Left kidney (tissue), 2 donors: Measurements from ENCODE around the gene CERS2. TPM values are rescaled to one million over a fixed set of nuclear protein-coding genes. Genes with fewer than 3 reads are reported as not detected.

Experiments used
- DNase-seq: peaks from one replicate; pipeline ENCODE4 v3.0.0-alpha.2; 2013
- polyA plus RNA-seq: library from polyadenylated mRNA; unstranded; fragments of 120-200 nt; gene quantifications from one replicate; pipeline ENCODE4 v1.2.1, GENCODE V29; 2013; ENCODE audit not compliant: insufficient read length

The CERS2 gene
- polyA plus RNA-seq, 1 donor, result 307 TPM

- DNase-seq, result no peak
These were observed 57.2 kb downstream of the CERS2 start for GRCh38 chr1:150917387-150917786.

Other genes starting within 250 kb of the CERS2 start
- 7.7 TPM for gene CTSS, start 209.1 kb downstream of the CERS2 start, polyA plus RNA-seq
- gene CTSK, start 166.6 kb downstream of the CERS2 start, polyA plus RNA-seq, result 27.6 TPM
- gene ARNT, start 98.2 kb downstream of the CERS2 start, polyA plus RNA-seq, result 64.4 TPM
- 0.22 TPM for gene CTXND2, start 87.7 kb downstream of the CERS2 start, polyA plus RNA-seq
- gene SETDB1, start 48.5 kb downstream of the CERS2 start, polyA plus RNA-seq, result 108 TPM
- 17.1 TPM for gene ANXA9, start 7.5 kb upstream of the CERS2 start, polyA plus RNA-seq
- 47.9 TPM for gene MINDY1, start 32.1 kb upstream of the CERS2 start, polyA plus RNA-seq
- 47.6 TPM for gene PRUNE1, start 33.6 kb upstream of the CERS2 start, polyA plus RNA-seq
- 3.4 TPM for gene BNIPL, start 61.8 kb upstream of the CERS2 start, polyA plus RNA-seq
- 10.0 TPM for gene C1orf56, start 72.9 kb upstream of the CERS2 start, polyA plus RNA-seq
- 88.6 TPM for gene CDC42SE1, start 84.8 kb upstream of the CERS2 start, polyA plus RNA-seq
- 25.4 TPM for gene MLLT11, start 85.6 kb upstream of the CERS2 start, polyA plus RNA-seq
- gene GABPB2, start 95.9 kb upstream of the CERS2 start, polyA plus RNA-seq, result 16.2 TPM
- 29.8 TPM for gene SEMA6C, start 171.8 kb upstream of the CERS2 start, polyA plus RNA-seq
- gene TNFAIP8L2, start 181.8 kb upstream of the CERS2 start, polyA plus RNA-seq, result 1.6 TPM
- gene LYSMD1, start 191.1 kb upstream of the CERS2 start, polyA plus RNA-seq, result 16.9 TPM
- gene SCNM1, start 191.3 kb upstream of the CERS2 start, polyA plus RNA-seq, result 42.3 TPM
- 1.7 TPM for gene TMOD4, start 201.1 kb upstream of the CERS2 start, polyA plus RNA-seq
- gene VPS72, start 215.4 kb upstream of the CERS2 start, polyA plus RNA-seq, result 67.6 TPM
- gene PIP5K1A, start 223.7 kb upstream of the CERS2 start, polyA plus RNA-seq, result 92.7 TPM